CD4-positive, alpha-beta T cell treated with Interleukin-2 at 100 ng/mL for 4 hours (primary cell): ENCODE measurements around the gene ARHGAP40.
"Not testable (repeated sequence)": the region's sequence is repeated elsewhere in the genome, so short reads cannot be mapped to it uniquely, and the experiment has no call there.

ENCODE experiments used
- DNase-seq: peaks from one replicate; pipeline ENCODE4 v3.0.0-alpha.2; 2020; ENCODE audit warnings: low spot score

The ARHGAP40 gene

GRCh38 chr20:38588303-38588702 lies 13.3 kb upstream of the ARHGAP40 start:
- DNase-seq = no peak

- DNase-seq = no peak
Observed at GRCh38 chr20:38589351-38589750, 12.3 kb upstream of the ARHGAP40 start.

- no peak for DNase-seq
Observed at GRCh38 chr20:38589967-38590675, 11.5 kb upstream of the ARHGAP40 start.

GRCh38 chr20:38590676-38591473 lies 10.7 kb upstream of the ARHGAP40 start:
- DNase-seq = no peak

GRCh38 chr20:38591474-38592410 lies 9.9 kb upstream of the ARHGAP40 start:
- no peak for DNase-seq

- not testable (repeated sequence) for DNase-seq
Observed at GRCh38 chr20:38592411-38592790, 9.2 kb upstream of the ARHGAP40 start.

- DNase-seq = not testable (repeated sequence)
Observed at GRCh38 chr20:38594281-38594680, 7.3 kb upstream of the ARHGAP40 start.

GRCh38 chr20:38595886-38596285 lies 5.7 kb upstream of the ARHGAP40 start:
- DNase-seq = not testable (repeated sequence)

GRCh38 chr20:38599410-38599882 lies 2.2 kb upstream of the ARHGAP40 start:
- no peak for DNase-seq

- DNase-seq = no peak
Observed at GRCh38 chr20:38600057-38600456, 1.6 kb upstream of the ARHGAP40 start.

- DNase-seq = no peak
Observed at GRCh38 chr20:38602185-38602581, 574 bp downstream of the ARHGAP40 start.

GRCh38 chr20:38603286-38603685 lies 1.7 kb downstream of the ARHGAP40 start:
- DNase-seq = no peak

- no peak for DNase-seq
Observed at GRCh38 chr20:38604873-38605303, 3.3 kb downstream of the ARHGAP40 start.

GRCh38 chr20:38607351-38607750 lies 5.7 kb downstream of the ARHGAP40 start:
- DNase-seq = no peak

GRCh38 chr20:38608188-38608587 lies 6.6 kb downstream of the ARHGAP40 start:
- no peak for DNase-seq

GRCh38 chr20:38609815-38610214 lies 8.2 kb downstream of the ARHGAP40 start:
- no peak for DNase-seq

- no peak for DNase-seq
Observed at GRCh38 chr20:38610521-38610920, 8.9 kb downstream of the ARHGAP40 start.

GRCh38 chr20:38612751-38613515 lies 11.3 kb downstream of the ARHGAP40 start:
- DNase-seq = no peak

GRCh38 chr20:38615283-38615682 lies 13.7 kb downstream of the ARHGAP40 start:
- no peak for DNase-seq

- no peak for DNase-seq
Observed at GRCh38 chr20:38616457-38616856, 14.8 kb downstream of the ARHGAP40 start.
